DMS53 treated with DMSO at 0.1 percent for 48 hours (cell line): ENCODE data around the gene ADA.
"Not testable (repeated sequence)": the region's sequence is repeated elsewhere in the genome, so short reads cannot be mapped to it uniquely, and the experiment has no call there.

Source experiments
- DNase-seq: peaks from one replicate; lab custom pipeline; 2025; ENCODE audit not compliant: unreplicated experiment; lab: John Stamatoyannopoulos, UW

Gene ADA

GRCh38 chr20:44651684-44652423 lies at the start of gene ADA:
TSS of gene ADA (minus strand) at chr20:44651699. CDS start at chr20:44651607, 92 bp downstream.
- DNase-seq: peak; percentile 61

- DNase-seq: no peak
Measured at GRCh38 chr20:44700306-44700705, 48.8 kb upstream of the ADA start.

- DNase-seq: no peak
Measured at GRCh38 chr20:44698351-44698750, 46.9 kb upstream of the ADA start.

GRCh38 chr20:44697041-44697440 lies 45.5 kb upstream of the ADA start:
- DNase-seq: not testable (repeated sequence)

- no peak for DNase-seq
Measured at GRCh38 chr20:44696315-44696714, 44.8 kb upstream of the ADA start.

- DNase-seq: no peak
Measured at GRCh38 chr20:44695674-44696300, 44.3 kb upstream of the ADA start.

GRCh38 chr20:44695295-44695673 lies 43.8 kb upstream of the ADA start:
- DNase-seq: no peak

- no peak for DNase-seq
Measured at GRCh38 chr20:44694159-44694558, 42.7 kb upstream of the ADA start.

- no peak for DNase-seq
Measured at GRCh38 chr20:44693627-44694026, 42.1 kb upstream of the ADA start.

- DNase-seq: no peak
Measured at GRCh38 chr20:44692932-44693480, 41.5 kb upstream of the ADA start.

GRCh38 chr20:44691424-44692423 lies 40.2 kb upstream of the ADA start:
- no peak for DNase-seq

GRCh38 chr20:44690781-44691423 lies 39.4 kb upstream of the ADA start:
- no peak for DNase-seq

GRCh38 chr20:44689809-44690208 lies 38.3 kb upstream of the ADA start:
- DNase-seq: no peak

GRCh38 chr20:44688053-44688625 lies 36.6 kb upstream of the ADA start:
- no peak for DNase-seq

GRCh38 chr20:44686934-44687333 lies 35.4 kb upstream of the ADA start:
- no peak for DNase-seq

- DNase-seq: no peak
Measured at GRCh38 chr20:44684047-44684967, 32.8 kb upstream of the ADA start.

GRCh38 chr20:44683263-44684046 lies 32.0 kb upstream of the ADA start:
- DNase-seq: peak; percentile 89

GRCh38 chr20:44681796-44682566 lies 30.5 kb upstream of the ADA start:
- no peak for DNase-seq
